NCI-H1436 (cell line): Measurements from ENCODE around the gene CES4A.
"Not testable (repeated sequence)": the region's sequence is repeated elsewhere in the genome, so short reads cannot be mapped to it uniquely, and the experiment has no call there.

ENCODE experiments used
- DNase-seq: peaks from one replicate; lab custom pipeline; 2025; lab: John Stamatoyannopoulos, UW

Gene CES4A

DNA sequence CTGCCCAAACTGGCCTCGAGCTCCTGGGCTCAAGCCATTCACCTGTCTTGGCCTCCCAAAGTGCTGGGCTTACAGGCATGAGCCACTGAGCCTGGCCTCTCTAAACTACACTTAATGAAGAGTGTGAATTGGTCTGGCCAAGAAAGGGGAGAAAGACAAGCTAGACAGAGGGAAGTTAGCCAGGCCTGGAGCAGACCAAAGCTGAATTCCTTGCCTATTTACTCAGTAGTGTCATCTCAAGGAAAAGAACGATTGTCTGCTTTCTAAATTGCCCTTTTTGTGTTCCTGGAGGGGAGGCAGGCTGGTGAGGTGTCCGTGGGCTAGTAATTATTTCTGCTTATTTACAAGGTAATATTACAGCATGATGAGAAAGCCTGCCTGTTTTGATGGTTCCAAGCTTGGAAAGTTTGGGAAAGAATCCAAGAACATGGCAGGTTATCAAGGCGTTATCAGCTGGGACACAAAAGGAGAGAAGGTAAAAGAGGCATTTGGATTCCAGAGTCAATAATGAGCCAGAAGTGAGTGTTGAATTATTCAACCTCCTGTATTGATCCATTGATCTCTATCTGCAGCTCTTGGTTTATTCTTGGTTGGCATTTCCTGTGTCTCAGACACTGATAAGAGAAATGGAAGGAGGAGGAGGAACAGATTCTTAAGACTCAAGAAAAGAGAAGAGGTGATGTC, 34.3 kb downstream of the CES4A start:
- no peak for DNase-seq

DNA sequence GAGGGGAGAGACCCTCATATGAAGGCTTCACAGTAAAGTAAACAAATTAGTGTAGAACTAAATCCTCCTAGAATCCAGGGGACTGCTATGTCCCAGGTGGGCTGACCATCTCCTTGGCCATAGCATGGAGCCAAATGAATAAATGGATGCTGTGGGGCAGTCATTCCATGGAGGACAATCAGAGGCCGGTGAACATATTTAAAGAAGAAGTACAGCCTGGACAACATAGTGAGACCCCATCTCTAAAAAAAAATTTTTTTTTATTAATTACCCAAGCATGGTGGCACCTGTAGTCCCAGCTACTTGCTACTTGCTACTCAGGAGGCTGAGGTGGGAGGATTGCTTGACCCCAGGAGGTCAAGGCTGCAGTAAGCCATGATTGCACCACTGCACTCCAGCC, 35.3 kb downstream of the CES4A start:
- no peak for DNase-seq

DNA sequence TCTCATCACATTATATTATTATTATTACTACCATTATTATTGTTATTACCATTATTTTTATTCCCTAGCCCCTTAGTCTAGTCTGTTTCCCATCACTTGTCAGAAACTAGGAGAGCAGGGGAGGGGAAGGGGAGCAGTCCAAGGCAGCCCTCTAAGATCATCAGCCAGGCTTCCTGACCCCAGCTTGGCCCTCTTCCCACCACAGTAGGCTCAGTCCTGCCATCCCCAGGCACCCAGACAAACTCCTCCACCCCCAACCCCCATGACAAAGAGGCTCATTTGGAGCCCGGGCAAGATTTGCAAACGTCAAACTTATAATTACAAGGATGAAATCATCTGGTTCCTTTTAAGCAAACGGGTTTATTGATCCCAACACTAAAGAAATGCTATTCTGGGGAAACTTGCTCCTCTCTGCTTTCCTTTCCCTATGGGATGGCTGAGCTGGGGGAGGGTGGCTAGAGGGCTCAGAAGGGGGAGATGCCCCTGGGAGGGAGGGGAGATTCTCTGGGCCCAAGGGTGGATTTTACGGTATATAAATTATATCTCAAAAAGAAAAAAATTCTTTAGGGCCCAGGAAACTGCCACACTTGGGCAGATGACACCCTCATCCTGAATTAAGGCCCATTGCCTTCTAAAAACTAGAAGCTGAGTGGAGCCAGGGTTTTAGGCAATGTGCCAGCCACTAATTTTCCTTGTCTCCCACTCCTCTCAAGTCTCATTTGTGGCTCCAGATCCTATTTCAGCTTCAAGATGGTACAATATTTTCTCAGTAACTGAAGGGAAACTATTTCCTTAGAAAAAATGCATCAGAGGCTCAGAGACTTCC, 36.2 kb downstream of the CES4A start:
- DNase-seq = no peak

DNA sequence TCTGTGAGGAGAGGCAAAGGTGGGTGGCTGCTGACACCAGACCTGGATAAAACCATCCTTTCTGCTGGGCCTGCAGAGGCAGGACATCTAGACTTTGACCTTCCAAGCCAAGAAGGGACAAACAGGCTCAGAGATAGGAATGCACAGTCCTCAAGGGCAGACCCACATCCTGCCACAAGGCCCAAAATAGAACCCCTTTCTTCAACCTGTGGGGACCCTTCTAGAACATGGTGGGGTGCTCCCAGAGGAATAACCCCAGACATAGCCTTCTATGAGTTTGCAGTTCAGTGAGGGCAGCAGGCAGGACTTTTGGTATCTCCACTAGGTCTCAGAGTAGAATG, 36.8 kb downstream of the CES4A start:
- no peak for DNase-seq

DNA sequence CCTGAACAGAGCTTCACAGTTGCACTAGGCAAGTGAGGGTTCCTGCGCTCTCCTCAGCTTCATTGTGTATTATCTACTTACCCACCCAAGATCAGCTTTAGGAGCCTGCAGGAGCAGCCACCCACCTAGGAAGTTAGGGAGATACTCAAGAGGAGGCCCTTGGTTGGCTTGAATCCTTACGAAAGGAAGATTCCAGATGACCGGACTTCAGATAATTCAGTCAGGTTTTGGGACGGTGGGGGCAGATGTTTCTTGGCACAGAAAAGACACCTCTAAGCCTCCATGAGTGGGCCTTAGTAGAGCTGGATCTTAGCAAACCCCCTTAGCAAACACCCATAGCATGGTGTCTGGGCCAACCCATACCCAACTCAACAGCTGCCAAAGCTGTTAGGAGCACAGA, 38.2 kb downstream of the CES4A start:
- no peak for DNase-seq

DNA sequence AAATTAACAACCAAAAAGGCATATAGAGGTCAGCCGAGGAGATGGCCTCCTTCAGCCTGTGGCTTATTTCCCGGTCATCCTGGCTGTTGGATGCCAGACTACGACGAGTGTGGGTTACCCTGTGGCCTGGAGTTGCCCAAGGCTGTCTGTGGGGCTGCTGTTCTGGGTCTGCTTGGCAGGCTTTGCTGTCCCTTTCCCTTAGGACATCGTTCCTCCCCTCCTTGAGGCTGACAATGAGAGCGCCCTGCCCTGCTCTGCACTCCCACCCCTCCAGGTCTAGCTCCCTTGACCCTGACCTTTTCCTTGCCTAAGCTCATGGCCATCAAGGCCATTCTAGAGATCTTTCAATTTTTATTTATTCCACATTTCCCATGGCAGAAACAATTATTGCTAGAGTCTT, 38.7 kb downstream of the CES4A start:
- no peak for DNase-seq

DNA sequence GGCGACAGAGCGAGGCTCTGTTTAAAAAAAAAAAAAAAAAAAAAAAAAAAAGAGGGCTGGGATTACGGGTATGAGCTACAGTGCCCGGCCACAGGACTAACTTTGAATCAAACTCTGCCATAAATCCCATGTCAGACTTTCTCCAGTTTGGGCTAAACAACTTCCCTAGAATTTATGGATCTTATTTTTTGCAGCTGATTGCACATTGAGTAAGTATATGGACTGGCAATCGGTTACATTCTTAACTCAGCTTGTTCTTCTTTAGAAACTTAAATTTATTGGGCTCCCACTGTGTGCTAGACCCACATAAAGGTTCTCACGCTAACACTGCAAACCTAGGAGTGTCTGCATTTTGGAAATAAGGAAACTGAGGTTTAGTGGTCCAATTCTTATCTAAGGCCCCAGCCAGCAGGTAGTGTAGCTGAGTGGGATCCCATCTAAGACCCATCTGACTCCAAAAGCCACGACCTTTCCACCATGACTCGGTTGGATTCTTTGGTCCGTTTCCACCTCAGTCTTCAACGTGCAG, 39.8 kb downstream of the CES4A start:
- DNase-seq = no peak

DNA sequence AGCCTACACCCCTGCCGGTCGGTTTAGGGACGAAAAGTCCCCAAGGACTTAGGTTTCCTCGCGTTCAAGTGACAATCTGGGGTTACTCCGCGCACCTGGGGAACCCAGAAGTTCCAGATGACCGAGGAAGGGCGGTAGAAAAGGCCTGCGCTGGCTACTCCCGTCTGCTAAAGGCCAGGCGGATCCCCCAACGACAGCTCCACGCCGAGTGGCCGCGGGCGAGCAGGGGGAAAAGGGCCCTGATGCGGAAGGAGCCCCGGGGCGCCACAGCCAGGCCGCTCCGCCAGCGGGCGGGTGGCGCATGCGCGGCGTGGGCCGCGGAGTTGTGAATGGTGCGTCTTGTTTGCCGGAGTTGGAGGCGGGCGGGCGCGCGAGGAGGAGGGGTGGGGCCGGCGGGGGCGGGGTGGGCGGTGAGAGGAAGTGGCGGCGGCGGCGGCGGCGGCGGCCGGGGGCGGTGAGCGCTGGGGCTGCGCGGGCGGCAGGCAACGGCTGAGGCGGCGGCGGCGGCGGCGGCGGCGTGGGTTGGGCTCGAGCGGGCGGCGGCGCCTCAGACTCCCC, 40.4 kb downstream of the CES4A start, which contains the start of gene CBFB:
Gene CBFB, plus strand, starts transcription at position 454 of the 558 bp plus-strand sequence. CDS start 259 bp downstream, outside the sequence.
- DNase-seq = peak; percentile 83

DNA sequence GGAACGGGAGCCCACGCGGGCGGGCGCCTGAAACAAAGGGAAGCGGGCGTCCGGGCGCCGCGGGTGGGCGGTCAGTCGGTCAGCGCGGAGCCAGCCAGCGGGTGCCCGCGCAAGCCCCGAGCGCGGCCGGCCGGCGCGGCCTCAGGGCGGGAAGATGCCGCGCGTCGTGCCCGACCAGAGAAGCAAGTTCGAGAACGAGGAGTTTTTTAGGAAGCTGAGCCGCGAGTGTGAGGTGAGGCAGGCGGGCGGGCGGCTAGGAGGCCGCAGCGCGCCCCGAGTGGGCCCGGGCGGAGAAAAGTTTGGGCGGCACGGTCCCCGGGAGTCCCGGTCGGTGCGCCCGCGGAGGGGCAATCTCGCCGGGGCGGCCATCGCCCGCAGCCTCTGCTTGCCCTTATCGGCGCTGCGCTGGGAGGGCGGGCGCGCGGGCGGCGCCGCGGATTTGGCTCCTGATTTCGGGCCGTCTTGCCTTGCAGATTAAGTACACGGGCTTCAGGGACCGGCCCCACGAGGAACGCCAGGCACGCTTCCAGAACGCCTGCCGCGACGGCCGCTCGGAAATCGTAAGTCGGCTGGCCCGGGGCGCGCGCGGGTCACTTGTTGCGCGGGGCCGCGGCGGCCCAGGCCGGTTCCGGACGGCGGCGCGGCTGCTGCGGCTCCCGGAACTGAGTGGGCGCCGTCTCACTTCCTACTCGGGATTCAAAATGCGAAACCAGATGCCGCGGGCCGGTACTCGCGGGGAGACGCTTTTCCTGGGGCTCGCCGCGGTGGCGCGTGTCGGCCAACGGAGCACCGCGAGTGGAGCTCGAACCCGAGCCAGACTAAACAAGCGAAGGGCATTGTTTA, 41.1 kb downstream of the CES4A start:
- no peak for DNase-seq

DNA sequence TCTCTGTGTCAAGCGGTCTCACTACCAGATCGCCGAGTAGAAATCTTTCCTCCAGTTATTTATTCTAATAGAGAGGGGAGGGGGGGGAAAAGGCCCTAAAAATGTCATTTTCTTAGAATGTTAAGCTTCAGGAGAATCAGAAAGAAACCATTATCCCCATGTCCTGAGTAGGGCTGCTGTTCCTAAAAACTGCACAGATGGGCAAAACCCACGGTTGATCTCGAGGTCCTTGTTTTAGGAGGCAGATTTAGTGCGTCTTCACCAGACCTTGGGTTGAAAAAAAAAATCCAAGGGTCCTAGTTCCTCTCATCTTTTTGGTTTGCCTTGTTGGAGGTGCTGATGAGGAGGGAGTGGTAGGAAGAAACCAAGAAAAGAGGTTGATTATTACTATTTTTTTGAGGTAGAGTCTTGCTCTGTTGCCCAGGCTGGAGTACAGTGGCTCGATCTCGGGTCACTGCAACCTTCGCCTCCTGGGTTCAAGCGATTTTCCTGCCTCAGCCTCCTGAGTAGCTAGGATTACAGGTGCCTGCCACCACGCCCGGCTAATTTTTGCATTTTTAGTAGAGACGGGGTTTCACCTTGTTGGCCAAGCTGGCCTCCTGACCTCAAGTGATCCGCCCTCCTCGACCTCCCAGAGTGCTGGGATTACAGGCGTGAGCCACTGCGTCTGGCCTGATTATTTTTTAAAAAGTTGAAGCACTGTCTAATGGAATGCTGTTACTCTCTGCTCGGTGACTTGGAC, 42.0 kb downstream of the CES4A start:
- no peak for DNase-seq

DNA sequence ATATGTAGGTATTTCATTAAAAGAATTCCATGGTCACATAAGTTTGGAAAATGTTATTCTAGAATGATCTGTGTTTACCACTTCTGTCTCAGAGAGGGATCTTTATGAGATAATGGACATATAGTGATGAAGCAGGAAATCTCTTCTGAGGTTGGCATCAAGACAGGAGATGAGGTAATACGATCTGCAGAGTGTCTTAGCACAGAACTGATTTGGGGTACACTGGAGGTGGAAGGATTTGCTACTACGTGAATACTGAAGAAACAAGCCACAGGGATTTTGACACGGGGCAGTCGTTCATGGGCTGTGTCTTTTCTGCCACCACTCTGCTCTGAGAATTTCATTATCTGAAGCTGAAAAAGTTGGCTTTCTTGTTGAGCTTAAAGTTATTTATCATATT, 46.1 kb downstream of the CES4A start:
- no peak for DNase-seq

DNA sequence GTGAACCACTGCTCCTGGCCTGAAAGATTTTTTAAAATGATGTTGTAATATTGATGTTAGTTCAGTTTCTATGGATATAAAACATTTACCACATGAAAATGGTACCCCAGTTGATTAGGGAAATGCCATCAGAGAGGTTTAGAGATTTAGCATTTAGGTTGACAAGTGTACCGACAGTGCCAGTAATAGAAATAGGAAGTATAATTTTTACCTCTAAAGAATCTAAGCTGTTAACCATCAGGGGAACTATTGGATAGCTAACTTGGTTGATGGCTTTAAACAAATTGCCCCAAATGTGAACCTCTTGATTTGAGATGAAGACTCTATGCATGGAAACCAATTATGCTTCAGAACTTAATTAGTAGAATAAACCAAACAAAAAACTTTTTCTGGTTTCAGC, 47.0 kb downstream of the CES4A start:
- no peak for DNase-seq

DNA sequence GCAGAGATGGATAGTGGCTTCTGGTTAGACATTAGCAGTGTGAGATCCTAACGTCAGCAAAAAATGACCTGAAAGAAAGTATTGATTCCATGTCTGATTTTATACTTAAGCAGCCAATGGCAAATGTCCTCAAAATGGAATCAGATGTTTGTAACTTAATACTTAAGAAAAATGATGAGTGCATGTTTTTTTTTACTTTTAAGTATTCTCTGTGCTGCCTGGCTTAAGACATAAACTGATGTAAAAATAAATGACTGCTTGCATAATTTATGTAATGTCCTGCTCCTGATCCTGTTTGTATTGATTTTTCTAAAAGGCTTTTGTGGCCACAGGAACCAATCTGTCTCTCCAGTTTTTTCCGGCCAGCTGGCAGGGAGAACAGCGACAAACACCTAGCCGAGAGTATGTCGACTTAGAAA, 47.9 kb downstream of the CES4A start:
- DNase-seq = no peak

DNA sequence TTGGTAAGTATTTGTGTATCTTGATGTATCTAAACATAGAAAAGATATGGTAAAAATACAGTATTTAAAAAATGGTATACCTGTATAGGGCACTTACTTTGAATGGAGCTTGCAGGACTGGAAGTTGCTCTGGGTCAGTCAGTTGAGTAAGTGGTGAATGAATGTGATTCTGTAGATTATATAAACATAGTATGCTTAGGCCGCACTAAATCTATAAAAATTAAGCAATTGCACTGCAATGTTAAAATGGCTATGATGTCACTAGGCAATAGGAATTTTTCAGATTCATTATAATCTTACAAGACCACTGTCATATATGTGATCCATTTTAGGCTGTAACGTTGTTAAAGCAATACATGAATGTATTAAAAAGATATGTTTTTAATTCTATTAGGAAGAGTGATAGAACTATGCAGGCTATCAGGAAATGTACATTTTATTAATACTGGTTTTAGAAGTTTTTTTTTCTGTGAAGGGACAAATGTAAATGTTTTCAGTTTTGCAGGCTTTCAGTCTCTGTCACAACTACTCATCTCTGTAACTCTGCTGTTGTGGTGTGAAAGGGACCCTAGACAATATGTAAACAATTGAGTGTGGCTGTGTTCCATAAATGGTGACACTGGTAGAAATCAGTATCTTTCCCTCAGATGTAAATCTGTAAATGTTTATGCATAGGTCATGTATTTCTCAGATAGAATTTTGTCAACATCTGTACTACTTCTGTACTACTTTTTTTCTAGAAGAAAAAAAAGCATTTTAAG, 51.1 kb downstream of the CES4A start:
- DNase-seq = no peak

DNA sequence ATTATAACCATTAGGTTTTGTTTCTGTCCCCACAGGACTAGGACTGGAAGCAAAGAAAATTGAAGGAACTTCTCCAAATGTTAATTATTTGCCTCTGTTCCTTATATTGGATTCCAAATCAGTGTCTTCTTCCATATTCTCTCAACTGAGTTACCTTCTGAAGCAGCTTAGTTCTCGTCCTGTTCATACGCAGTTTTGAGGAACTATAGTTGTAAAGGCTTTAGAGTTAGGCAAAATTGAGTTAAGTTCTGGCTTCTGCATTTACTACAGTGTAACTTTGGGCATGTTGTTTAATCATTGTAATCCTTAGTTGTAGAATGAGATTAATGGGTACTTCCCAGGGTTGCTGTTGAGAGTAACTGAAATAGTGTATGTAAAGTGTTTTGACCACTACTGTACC, 51.8 kb downstream of the CES4A start:
- no peak for DNase-seq

DNA sequence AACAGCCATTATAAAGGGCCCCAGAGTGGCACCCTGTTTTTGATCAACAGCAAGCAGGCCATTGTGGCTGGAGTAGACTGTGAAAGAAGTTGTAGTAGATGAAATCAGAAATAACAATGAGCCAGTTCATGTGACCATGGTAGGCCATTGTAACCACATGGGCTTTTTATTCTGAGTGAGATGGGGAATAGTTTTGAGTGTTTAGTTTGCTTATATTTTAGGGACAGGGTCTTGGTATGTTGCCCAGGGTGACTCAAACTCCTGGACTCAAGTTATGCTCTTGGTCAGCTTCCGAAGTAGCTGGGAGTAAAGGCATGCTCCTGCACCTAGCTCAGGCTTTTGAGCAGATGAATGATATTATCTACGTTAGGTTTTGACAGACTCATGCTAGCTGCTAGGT, 52.5 kb downstream of the CES4A start:
- no peak for DNase-seq

DNA sequence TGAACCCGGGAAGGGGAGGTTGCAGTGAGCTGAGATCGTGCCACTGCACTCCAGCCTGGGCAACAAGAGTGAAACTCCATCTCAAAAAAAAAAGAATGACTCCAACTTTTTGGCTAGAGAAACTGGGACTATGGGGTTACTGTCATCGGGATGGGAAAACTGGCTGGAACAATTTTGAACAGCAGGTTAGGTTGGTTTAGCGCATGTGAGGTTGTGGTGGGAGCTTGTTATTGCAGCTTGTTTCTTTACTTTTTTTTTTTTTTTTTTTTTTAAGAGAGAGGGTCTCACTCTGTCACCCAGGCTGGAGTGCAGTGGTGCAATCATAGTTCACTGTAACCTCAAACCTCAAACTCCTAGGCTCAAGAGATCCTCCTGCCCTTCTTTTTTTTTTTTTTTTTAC, 53.1 kb downstream of the CES4A start:
- DNase-seq = not testable (repeated sequence)

DNA sequence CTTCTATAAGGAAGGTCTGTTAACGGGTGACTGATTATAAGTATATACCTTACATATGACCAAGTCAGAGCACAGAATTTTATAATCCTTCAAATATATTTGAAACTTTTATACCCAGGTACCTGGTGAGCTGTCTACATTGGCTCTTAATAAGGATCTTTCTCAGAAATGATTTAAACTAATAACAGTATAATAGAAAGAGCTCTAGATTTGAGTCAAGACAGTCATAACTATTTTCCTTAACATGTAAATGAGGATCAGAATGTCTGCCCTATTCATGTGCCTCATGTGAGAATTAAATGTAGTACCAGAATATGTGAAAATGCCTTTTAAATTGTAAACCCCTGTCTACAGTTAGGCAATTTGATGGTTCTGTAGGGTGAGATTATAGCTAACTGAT, 55.0 kb downstream of the CES4A start:
- no peak for DNase-seq

DNA sequence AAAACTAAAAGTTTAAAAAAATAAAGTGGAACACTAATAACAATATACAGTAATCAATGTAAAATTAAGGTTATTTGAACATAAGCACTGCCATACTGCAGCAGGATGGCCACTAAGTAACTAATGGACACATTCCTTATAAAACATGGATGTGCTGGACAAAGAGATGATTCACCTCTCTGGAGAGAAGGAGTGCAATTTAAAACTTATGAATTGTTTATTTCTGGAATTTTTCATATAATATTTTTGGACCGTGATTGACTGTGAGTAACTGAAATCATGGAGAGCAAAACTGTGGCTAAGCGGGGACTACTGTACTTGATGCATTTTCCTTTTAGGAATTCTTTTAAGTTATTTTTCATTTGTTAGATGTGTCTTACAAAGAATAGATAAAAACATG, 62.4 kb downstream of the CES4A start:
- DNase-seq = no peak

DNA sequence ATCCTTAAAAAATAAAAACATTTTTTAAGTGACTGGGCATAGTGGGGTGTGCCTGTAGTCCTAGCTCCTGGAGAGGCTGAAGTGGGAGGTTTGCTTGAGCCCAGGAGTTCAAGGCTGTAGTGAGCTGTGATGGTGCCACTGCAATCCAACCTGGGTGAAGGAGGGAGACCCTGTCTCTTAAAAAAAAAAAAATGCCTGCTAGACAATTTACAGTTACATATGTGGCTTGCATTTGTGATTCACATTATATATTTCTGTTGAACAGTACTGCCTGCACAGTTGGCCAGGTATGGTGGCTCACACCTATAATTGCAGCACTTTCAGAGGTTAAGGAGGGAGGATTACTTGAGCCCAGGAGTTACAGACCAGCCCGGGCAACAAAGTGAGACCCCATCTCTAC, 64.0 kb downstream of the CES4A start:
- no peak for DNase-seq
